Neural cell (in vitro differentiated cells): ENCODE results near the gene DCHS2.

ENCODE experiments used
- EZH2 ChIP-seq: fragments of 200-600, 300-800 bp; shearing (Covaris generic), sonication (generic); IDR thresholded peaks from 2 replicates; pipeline ENCODE4 v1.6.1; 2014; ENCODE audit warnings: antibody characterized with exemption, low read length, borderline replicate concordance, mild to moderate bottlenecking; ENCODE audit not compliant: insufficient read depth, poor library complexity, severe bottlenecking
- POLR2AphosphoS5 ChIP-seq: IDR thresholded peaks from 2 replicates; pipeline ENCODE4 v1.6.1; 2012
- REST ChIP-seq: IDR thresholded peaks from 2 replicates; pipeline ENCODE4 v1.6.1; 2012; ENCODE audit warnings: borderline replicate concordance
- TF ChIP-seq, protein P1 (sequence below): fragments of 450-650 bp; IDR thresholded peaks from 2 replicates; pipeline ENCODE4 v1.5.1; 2014; ENCODE audit warnings: antibody characterized with exemption, mild to moderate bottlenecking, moderate library complexity; ENCODE audit not compliant: poor library complexity, severe bottlenecking

DNA sequence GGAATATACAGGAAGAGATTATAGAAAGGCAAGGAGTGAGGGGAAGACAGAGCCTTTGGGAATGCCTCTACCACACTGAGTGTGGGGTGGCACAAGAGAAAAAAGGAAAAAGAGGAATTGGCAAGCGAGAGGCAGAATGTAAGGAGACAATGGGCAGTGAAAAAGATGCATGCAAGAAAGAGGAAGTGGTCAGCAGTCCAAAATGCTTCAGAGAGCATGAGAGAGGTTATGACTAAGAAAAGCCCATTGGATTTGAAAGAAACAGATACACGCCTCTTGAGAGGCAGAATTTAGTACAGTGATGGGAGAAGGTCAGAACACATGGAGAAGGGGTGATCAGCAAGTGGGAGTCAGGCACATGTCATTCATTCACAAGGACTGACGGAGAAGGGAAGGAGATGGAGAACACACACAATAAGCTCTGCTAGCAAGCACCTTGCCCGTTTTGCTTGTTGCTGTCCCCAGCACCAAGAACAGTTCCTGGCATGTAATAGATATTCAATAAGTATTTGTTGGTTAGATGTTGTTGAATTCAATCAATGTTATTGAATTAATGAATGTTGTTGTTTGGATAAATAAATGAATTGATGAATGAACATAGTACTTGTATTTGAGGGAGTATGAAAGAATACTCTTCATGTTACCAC, 6.3 kb downstream of the DCHS2 start:
- no peak for TF ChIP-seq EZH2
- no peak for TF ChIP-seq REST
- TF ChIP-seq, protein P1, sequence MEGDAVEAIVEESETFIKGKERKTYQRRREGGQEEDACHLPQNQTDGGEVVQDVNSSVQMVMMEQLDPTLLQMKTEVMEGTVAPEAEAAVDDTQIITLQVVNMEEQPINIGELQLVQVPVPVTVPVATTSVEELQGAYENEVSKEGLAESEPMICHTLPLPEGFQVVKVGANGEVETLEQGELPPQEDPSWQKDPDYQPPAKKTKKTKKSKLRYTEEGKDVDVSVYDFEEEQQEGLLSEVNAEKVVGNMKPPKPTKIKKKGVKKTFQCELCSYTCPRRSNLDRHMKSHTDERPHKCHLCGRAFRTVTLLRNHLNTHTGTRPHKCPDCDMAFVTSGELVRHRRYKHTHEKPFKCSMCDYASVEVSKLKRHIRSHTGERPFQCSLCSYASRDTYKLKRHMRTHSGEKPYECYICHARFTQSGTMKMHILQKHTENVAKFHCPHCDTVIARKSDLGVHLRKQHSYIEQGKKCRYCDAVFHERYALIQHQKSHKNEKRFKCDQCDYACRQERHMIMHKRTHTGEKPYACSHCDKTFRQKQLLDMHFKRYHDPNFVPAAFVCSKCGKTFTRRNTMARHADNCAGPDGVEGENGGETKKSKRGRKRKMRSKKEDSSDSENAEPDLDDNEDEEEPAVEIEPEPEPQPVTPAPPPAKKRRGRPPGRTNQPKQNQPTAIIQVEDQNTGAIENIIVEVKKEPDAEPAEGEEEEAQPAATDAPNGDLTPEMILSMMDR: no peak
- TF ChIP-seq POLR2AphosphoS5: no peak
